HG03095 (cell line): ENCODE measurements around the gene FUT8.
"Not testable (repeated sequence)": the region's sequence is repeated elsewhere in the genome, so short reads cannot be mapped to it uniquely, and the experiment has no call there.

Experiments
- ATAC-seq: cut with Tn5 transposase; IDR thresholded peaks from one replicate; pipeline ENCODE4 v1.9.1; 2021; ENCODE audit warnings: moderate library complexity; ENCODE audit not compliant: unreplicated experiment

FUT8 gene

DNA sequence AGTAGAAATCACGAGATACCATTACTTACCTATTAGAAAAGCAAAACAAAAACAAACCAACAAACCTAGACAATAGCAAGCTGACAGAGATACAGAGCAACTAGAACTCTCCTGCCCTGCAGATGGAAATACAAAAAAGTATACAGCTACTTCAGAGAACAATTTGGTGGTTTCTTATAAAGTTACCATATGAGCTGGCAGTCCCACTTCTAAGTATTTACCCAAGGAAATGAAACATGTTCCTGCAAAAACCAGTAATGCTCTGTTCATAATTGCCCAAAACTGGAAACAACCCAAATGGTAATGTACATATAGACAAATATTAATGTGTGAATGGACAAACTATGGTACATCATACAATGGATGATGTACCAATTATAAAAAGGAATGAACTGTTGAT, 31.7 kb downstream of the FUT8 start:
- no peak for ATAC-seq

DNA sequence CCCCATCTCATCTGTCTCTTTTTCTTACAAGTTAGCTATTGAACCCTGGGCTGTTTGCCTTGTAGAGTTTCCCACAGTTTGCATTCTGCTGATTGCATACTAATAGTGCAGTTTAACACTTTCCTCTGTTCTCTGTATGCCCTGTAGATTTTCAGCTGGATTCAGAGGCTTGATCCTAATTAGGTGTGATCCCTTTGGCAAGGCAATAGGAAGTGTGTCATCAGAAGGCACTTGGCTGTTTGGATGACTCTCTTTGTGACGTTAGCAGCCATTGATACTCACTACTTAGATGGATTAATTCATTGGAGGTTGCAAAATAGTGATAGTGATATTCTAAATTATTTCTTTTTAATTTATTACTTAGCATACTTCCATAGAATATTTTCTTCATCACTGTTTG, 33.6 kb downstream of the FUT8 start:
- ATAC-seq: no peak

DNA sequence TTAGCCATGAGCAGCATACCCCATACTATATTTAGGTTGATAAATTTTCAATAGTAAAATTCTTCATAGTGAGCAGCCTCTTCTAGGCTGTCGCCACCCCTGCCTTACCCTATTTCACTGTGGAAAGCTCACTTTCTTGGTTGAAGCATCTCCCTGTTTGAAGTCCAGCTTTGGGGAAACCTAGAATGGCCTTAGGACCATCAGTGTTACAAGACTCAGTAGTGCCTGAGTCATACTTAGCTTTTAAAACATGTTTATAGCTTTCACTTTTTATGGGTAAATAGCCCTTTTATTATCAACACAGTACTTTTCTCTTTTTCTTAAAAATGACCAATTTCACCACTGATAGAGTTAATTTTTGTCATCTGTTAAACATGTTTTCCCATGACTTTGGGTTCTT, 37.1 kb downstream of the FUT8 start:
- ATAC-seq: no peak

DNA sequence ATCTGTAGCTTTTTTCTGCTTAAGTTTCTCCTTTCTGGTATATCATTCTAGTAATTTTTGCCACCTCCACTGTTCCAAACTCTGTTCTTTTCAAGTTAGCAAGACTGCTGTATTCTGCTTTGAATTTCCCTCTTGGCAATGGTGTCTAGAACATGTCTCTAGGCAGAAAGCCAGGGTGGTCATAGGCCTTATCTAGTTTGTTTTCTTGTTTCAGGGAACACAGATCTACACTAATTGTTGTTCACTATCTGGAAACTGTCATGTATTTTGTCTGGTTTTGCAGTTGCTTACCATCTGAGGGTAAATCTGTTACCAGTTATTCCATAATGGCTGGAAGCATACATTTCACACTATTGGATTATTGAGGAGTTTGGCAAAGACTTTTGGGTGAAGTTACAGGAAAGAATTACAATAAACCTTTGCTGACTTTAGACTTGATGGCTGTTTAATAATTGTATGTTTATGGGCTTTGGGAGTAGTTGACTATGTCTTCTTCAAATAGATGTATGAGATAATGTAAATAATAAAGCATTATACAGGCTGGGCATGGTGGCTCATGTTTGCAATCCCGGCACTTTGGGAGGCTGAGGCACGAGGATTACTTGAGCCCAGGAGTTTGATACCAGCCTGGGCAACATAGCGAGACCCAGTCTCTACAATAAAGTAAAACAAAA, 41.4 kb downstream of the FUT8 start:
- ATAC-seq: no peak

DNA sequence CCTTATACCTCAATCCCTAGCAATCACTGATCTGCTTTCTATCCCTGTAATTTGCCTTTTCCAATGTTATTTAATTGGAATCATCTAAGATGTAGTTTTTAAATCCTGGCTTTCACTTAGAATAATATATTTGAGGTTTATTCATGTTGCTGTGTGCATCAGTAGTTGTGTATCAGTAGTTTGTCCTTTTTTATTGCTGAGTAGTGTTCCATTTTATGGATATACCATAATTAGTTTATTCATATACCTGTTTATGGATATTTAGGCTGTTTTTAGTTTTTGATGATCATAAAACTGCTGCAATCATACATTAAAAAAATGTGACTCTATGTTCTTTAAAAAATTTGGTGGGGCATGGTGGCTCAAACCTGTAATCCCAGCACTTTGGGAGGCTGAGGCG, 43.7 kb downstream of the FUT8 start:
- ATAC-seq: no peak

DNA sequence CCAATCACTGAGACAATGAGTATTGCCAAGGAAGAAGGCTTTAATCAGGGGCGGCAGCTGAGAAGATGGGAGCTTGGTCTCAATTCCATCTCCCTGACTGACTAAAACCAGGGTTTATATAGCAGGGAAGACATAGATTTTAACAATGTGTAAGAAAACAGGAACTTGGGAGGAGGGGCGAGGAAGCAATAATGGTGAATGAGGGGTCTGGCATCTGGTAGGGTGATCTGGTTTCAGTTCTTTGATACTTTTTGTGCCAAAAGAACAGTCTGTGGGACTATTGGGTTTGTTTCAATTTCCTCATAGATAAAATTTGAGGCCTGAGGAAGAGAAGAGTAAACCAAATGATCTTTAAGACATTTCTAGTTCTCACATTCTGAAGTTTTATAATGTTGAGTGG, 49.2 kb downstream of the FUT8 start:
- ATAC-seq: no peak

DNA sequence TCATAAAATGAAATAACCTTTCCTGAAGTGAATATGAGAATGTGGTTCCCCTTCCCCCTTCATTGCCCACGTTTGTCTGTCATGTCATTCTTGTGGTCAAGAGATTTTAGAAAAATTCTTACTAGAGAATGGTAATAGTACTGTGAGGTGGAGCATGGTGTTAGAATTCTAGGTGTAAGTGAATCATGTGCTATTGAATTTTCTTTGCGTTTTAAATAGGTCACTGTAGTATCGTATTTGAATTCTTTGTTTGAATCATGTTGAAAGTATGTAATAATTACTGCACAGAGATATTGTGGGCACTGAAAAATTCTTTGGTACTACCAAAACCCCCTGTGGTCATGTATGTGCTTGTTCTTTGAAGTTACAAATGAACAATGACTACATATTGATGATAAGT, 49.9 kb downstream of the FUT8 start:
- ATAC-seq: peak; percentile 51

DNA sequence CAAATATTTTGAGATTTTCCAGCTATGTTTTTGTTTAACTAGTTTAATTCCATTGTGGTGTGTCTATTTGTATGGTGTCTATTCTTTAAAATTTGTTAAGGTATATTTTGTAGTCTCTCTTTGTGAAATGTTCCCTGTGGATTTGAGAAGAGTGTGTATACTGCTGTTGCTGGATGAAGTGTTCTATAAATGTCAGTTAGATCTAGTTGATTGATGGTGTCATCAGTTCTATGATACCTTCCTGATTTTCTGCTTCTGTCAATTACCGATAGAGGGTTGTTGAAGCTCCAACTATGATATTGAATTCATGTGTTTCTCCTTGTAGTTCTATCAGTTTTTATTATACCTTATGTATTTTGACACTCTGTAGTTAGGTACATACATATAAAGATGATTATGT, 53.1 kb downstream of the FUT8 start:
- no peak for ATAC-seq

DNA sequence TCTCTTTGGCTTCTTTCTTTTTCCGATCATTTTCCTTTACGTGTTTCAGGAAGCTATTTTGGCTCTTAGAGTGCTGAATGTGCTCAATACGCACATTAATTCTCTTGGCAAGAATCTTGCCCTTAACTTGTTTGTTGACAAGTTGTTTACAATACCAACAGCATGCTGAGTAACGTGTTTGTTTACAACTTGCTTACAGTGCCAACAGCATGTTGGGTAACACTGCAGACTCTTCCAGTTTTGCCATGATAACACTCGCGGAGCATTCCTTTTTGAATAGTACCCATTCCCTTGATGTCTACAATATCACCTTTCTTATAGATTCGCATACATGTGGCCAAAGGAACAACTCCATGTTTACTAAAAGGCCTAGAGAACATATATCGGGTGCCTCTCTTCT, 55.4 kb downstream of the FUT8 start:
- not testable (repeated sequence) for ATAC-seq

DNA sequence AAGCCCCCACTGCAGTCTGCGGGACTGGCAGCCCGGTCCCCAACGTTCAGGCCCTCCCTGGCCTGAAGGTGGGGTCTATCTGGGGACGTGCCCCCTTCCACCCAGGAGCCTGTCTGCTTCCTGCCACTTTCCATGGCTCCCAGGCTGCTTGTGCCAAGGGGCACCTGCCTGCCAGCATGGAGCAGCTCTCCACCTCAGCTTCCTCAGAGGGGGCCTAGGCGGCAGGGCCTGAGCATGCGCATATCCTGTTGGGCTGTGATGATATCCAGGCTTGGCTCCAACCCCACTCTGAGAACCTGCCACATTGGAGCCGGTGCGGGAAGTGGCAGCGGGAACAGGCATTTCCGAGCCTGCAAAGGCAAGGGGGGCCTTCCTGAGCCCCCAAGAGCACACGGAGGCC, 57.4 kb downstream of the FUT8 start:
- ATAC-seq: no peak

DNA sequence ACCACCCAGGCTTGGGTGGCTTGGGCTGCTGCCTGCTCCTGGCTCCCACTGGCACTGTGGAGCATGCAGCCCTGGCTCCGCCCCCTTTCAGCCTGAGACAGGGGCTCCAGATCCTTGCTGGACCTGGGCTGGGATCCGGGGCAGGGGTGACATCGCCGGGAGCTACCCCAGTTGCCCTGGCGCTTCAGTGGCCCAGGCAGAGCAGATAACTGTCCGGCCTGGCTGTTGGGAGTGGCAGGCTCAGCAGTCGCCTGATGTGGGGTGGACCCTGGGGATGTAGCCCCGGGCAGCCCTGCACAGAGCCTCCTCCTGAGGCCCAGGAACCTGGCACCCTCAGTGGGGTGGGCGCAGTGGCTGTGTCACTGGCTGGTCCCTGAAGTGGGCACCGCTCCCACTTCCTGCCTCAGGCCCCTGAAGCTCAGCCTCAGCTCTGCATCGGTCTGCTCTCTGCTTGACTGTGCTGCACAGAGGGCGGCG, 57.9 kb downstream of the FUT8 start:
- ATAC-seq: peak; percentile 27

DNA sequence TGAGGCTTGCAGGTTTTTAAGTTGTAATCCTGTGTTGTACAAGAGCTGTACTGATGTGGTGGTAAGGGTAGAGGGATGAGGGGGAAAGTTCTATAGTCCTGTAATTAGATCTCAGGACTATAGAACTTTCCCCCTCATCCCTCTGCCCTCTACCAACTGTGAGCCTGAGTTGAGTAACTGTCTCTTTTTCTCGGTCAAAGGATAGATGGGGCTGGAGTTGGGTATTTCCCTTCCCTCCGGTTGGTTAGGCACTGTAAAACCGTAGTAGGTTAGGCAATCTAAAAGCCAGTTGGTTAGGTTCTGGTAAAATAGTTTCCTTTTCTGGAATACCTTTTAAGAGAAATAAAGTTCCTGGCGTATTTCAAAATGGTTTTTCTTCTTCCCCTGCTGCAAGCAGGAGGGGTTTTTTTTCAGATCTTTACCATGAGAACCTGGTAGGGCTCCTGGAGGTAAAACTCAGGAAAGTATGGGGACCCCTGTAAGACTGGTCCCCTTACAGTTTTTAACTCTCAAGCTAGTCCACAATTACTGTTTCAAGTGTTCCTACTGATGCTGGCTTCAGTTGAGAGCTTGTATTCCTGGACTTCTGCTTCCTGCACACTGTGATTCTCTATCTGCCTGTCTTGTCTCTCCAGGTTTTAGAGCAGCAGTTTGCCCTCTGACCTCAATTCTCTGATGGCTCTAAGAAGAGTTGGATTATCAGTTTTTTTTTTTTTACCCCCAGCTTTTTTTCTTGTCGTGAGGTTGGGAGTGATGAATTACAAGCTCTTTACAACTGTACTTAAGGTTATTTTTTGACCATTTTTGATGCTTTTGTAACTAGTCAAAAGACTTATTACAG, 58.7 kb downstream of the FUT8 start:
- ATAC-seq: peak; percentile 68

DNA sequence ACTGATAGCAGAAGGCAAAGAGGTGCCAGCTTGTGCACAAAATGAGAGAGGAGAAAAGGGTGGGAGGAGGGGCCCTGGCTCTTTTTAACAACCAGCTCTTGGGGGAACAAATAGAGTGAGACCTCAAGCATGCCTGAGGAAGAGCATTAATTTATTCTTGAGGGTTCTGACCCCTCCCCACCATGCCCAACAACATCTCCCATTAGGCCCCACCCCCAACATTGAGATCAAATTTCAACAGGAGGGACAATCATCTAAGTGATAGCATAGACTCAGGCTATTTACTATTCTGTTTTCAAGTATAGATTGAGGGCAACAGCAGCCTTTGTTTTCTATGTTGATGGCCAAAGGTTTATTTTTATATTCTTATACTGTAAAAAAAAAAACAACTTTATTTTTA, 59.7 kb downstream of the FUT8 start:
- ATAC-seq: no peak

DNA sequence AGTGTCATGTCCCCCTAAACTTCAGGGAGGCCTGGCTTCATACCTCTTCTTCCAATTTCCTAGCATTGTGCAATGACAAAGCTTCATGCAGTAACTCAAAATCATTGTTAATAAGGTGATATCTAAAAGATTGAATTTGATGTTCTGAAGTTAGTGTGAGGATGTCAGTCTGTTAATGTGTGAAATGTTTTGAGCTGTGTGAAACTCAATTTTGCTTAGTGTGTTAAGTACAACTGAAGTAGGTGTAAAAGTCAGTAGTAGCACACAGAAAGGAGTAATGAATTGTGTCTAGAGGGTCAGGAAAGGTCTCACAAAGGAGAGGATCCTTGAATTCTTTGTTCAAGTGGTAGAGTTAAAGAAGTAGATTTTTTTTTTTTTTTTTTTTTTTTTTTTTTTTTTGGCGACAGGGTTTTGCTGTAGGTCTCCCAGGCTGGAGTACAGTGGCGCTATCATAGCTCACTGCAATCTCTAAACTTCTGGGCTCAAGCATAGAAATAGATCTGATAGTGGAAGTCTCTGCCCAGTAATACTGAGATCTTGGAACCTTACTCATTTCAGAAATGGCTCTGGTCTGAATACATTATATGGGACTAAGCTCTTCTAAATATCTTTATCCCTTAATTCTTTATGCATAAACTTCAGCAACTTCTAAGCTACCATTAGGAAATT, 63.9 kb downstream of the FUT8 start:
- peak; percentile 81 for ATAC-seq

DNA sequence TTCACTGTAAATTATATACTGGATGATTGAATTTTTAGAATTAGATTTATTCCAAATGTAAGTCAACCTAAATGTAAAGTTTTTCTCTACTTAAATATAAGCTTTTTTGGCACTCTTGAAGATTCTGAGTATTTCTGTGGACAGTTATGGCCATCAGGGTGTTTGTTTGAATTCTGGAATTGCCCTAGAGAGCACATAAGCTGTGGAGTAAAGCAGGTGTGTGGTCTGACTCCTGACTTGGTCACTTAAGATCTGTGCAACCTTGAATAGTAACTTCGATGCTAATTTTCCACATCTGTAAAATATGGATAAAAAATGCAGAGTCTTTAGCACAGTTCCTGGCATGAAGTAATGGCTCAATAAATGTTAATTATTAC, 64.4 kb downstream of the FUT8 start:
- peak; percentile 24 for ATAC-seq

DNA sequence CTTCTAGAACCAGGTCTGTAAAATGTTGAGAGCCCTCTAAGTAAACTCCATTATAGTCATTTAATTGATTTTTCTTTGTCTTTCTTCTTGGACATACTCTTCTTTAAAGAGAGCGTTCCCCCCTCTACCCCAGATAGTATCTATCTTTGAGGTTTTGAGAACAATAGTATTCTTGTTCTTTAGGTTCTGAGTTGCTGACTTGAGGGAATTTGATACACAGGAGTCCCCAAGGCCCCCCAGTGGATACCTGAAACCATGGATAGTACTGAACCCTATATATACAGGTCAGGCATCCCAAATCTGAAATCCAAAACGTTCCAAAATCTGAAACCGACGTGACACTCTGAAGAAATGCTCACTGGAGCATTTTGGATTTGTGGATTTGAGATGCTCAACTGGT, 65.5 kb downstream of the FUT8 start:
- no peak for ATAC-seq

DNA sequence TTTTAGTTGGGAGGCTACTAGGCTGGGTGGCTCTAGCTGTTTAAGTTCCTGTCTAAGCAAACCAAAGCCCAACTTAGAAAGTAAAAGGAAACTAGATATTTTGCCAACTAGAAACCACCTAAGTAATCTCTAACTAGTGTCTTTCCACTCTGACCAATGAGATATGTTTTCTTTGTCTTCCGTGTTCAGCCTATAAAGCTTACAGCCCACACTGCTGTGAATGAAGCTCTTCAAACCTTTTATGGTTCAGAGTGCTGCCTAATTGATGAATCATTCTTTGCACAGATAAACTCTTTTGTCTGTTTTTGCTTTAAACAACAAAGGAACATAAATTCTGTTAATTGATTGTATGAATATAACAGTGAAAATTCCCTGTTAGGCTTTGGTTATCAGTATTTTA, 66.1 kb downstream of the FUT8 start:
- no peak for ATAC-seq

DNA sequence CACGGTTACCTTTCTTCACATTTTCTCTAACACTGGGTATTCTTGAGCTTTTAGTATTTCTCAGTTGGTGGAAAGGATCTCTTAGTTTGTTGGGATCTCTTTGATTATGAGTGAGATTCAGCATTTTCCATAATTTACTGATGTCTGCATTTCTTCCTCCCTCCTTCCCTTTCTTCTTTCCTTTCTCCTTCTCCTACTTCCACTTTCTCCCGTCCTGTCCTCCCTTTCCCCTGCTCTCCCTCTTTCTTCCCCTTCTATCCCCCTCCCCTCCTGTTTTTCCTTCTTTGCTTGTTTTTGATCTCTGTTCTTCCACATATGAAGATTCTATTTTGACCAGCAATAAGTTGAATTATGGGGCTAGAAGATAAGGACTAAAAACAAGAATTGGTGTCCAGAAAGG, 66.9 kb downstream of the FUT8 start:
- no peak for ATAC-seq

DNA sequence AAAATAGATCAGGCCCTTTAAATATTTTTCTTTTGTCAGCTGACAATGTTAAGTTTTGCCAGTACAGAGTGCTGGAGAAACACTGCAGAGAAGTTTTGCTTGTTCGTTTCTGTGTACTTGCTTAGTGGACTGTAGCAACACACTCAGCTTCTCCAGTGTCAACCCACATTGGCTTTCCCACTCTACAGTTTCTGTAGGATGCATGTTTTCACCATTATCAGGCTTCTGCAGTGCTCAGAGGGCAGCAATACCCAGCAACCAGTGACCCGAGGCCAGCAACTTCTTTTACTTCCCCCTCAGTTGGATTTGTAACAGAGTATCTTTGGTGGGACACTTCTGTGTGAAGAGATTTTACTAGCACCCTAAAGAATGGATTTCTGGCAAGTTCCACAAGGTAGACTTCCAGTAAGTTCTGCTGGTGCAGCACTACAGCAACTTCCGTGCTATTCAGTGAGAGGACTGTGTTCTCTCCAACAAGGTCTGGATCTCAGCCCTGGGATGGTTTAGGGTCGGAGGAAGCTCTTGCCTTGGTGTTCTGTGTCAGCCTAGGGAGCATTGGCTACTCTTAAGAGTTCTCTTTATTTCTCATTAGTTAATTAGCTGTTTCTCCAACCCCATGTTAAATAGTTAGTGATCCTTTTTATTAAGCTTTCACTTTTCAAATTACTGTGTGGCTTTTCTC, 70.4 kb downstream of the FUT8 start:
- no peak for ATAC-seq

DNA sequence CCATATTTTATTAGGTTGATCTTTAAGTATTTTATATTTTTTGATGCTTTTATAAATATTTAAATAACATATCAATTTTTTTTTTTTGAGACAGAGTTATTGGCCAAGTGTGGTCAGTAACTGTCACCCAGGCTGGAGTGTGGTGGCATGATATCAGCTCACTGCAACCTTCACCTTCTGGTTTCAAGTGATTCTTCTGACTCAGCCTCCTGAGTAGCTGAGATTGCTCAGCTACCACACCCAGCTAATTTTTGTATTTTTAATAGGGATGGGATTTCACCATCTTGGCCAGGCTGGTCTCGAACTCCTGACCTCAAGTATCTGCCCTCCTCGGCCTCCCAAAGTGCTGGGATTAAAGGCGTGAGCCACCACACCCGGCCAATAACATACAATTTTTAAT, 71.1 kb downstream of the FUT8 start:
- no peak for ATAC-seq

DNA sequence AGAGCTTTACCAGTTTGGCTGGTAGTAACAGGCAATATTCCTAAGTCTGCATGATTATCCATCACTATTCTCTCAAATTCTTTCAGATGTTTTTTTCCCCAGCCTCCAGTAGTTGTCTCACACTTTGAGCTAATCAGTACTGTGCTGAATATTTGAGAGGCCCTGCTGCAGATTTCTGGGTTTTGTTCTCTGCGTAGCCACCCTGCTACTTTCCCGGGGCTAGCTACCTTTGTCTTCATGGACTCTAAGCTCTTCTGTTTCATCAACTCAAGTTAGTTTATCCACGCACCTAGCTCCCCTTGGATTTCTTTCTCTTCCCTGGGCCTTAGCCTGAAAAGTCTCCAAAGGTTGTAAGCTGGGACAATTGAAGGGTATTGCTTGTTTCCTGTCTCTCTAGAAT, 73.0 kb downstream of the FUT8 start:
- ATAC-seq: no peak
